ENCODE data around the gene HSD17B2. TPM values are rescaled to one million over a fixed set of nuclear protein-coding genes. Genes with fewer than 3 reads are reported as not detected.

The HSD17B2 gene
- polyA plus RNA-seq, 1 experiment = 14.1 TPM

- no peaks in the 10 kb centered on the region for H3K9me3 ChIP-seq (ENCODE audit: control insufficient read depth, insufficient read depth, low read length)
- H3K27ac ChIP-seq (ENCODE audit: low read depth, low read length) = no peak overlapping the region
- no peak overlapping the region for H3K4me3 ChIP-seq (ENCODE audit: low read depth, low read length)
- TF ChIP-seq CTCF (IDR thresholded peaks at IDR 0.05; ENCODE audit: low read depth, low read length) = no peak
- ChIA-PET CTCF (no interaction called here), POLR2A (no interaction called here)
- no peak for DNase-seq (ENCODE audit: low read depth, low spot score)
- no peaks in the 10 kb centered on the region for H3K27me3 ChIP-seq (ENCODE audit: control insufficient read depth, insufficient read depth, low read length)
Measured at GRCh38 chr16:82024883-82025282, 10.2 kb upstream of the HSD17B2 start.

GRCh38 chr16:82027629-82028064 is 7.4 kb upstream of the HSD17B2 start:
- Histone ChIP-seq H3K4me3 (ENCODE audit: low read depth, low read length) (no peak overlapping the region), H3K27ac (ENCODE audit: low read depth, low read length) (no peak overlapping the region), H3K9me3 (ENCODE audit: control insufficient read depth, insufficient read depth, low read length) (no peaks in the 10 kb centered on the region), H3K27me3 (ENCODE audit: control insufficient read depth, insufficient read depth, low read length) (no peaks in the 10 kb centered on the region)
- CTCF ChIA-PET = no interaction called here
- POLR2A ChIA-PET = no interaction called here
- no peak for TF ChIP-seq CTCF (IDR thresholded peaks at IDR 0.05; ENCODE audit: low read depth, low read length)
- no peak for DNase-seq (ENCODE audit: low read depth, low spot score)

GRCh38 chr16:82031116-82032084 is 3.7 kb upstream of the HSD17B2 start:
- Histone ChIP-seq H3K4me3 (ENCODE audit: low read depth, low read length) (no peak overlapping the region), H3K27ac (ENCODE audit: low read depth, low read length) (no peak overlapping the region), H3K9me3 (ENCODE audit: control insufficient read depth, insufficient read depth, low read length) (no peaks in the 10 kb centered on the region), H3K27me3 (ENCODE audit: control insufficient read depth, insufficient read depth, low read length) (no peaks in the 10 kb centered on the region)
- peak; percentile 27 for DNase-seq (ENCODE audit: low read depth, low spot score)
- CTCF ChIA-PET = interaction anchor here (0.6 to 6.1 kb wide), 14 partner anchors 8 to 1424 kb away, joined by 3 to 84 read pairs (median 4); no protein-coding TSS in a partner anchor
- POLR2A ChIA-PET = no interaction called here
- TF ChIP-seq CTCF (IDR thresholded peaks at IDR 0.05; ENCODE audit: low read depth, low read length) = peak; percentile 62

- Histone ChIP-seq H3K9me3 (ENCODE audit: control insufficient read depth, insufficient read depth, low read length) (no peaks in the 10 kb centered on the region), H3K27me3 (ENCODE audit: control insufficient read depth, insufficient read depth, low read length) (no peaks in the 10 kb centered on the region), H3K27ac (ENCODE audit: low read depth, low read length) (no peak overlapping the region), H3K4me3 (ENCODE audit: low read depth, low read length) (no peak overlapping the region)
- ChIA-PET CTCF (interaction anchor here (1.1 to 6.1 kb wide), 3 partner anchors 10 to 231 kb away, joined by 3 to 84 read pairs (median 18); no protein-coding TSS in a partner anchor), POLR2A (no interaction called here)
- no peak for TF ChIP-seq CTCF (IDR thresholded peaks at IDR 0.05; ENCODE audit: low read depth, low read length)
- DNase-seq (ENCODE audit: low read depth, low spot score) = no peak
Measured at GRCh38 chr16:82033006-82033405, 2.0 kb upstream of the HSD17B2 start.

- no peak for DNase-seq (ENCODE audit: low read depth, low spot score)
- no peak overlapping the region for H3K27ac ChIP-seq (ENCODE audit: low read depth, low read length)
- no peak overlapping the region for H3K4me3 ChIP-seq (ENCODE audit: low read depth, low read length)
- no peaks in the 10 kb centered on the region for H3K9me3 ChIP-seq (ENCODE audit: control insufficient read depth, insufficient read depth, low read length)
- ChIA-PET POLR2A (no interaction called here), CTCF (interaction anchor here (3.1 to 6.1 kb wide), 2 partner anchors 196 to 230 kb away, joined by 18 to 84 read pairs; no protein-coding TSS in a partner anchor)
- no peaks in the 10 kb centered on the region for H3K27me3 ChIP-seq (ENCODE audit: control insufficient read depth, insufficient read depth, low read length)
- TF ChIP-seq CTCF (IDR thresholded peaks at IDR 0.05; ENCODE audit: low read depth, low read length) = no peak
Measured at GRCh38 chr16:82033683-82034300, 1.3 kb upstream of the HSD17B2 start.

Measured in AG04450 (cell line).